Mucosa of descending colon (tissue), 3 donors: Measurements from ENCODE around the gene PBX3. TPM values are rescaled to one million over a fixed set of nuclear protein-coding genes. Genes with fewer than 3 reads are reported as not detected.

Experiments
- ATAC-seq: fragments of 200-7000 bp; cut with Tn5 transposase; one replicate; pipeline ENCODE4 v1.9.1; 2020; ENCODE audit warnings: mild to moderate bottlenecking, moderate library complexity
- DNase-seq, 3 donors: peaks; one replicate each; pipeline ENCODE4 v3.0.0-alpha.2; 2020
- H3K36me3 ChIP-seq: fragments of 200-600 bp; one replicate; pipeline ENCODE4 v1.8.0; 2021; ENCODE audit warnings: low read depth, mild to moderate bottlenecking
- H3K4me1 ChIP-seq: fragments of 200-600 bp; one replicate; pipeline ENCODE4 v1.8.0; 2021; ENCODE audit warnings: low read depth, mild to moderate bottlenecking
- H3K4me3 ChIP-seq: fragments of 200-600 bp; one replicate; pipeline ENCODE4 v1.8.0; 2021; ENCODE audit warnings: mild to moderate bottlenecking
- H3K9me3 ChIP-seq: fragments of 200-600 bp; one replicate; pipeline ENCODE4 v1.8.0; 2021; ENCODE audit warnings: mild to moderate bottlenecking
- CTCF ChIP-seq: fragments of 200-600 bp; IDR thresholded peaks from one replicate; pipeline ENCODE4 v1.8.0; 2022; ENCODE audit warnings: antibody characterized with exemption, mild to moderate bottlenecking
- intact Hi-C, 2 donors: fragments of 100-400 bp; cut with DNase I in 1 of 2; cut with micrococcal nuclease in 1 of 2; formaldehyde crosslinking; loops; one replicate each; pipeline versions ENCODE4 v1.11.0 to v1.11.1; 2022; cut with DNase I, micrococcal nuclease
- total RNA-seq, 3 donors: library from RNA; stranded (reverse); fragmentation: NEBNext Ultra II Directional in 2 of 3; extraction: Animal tissue kit (Norgen Biotek cat#: 25700) in 2 of 3; gene quantifications; one replicate each; pipeline versions ENCODE4 v1.2.1 to v1.2.4, GENCODE V29; 2021 to 2023
- donor health status: DM: no; HTN: no; CAD: no; lungs with moderate emphysema.
- donor health status: DM: no; HTN: no; CAD: no.
- donor health status: DM: no; HTN: yes; CAD: no.

The PBX3 gene
- total RNA-seq, 3 donors from 2014 or later: 11.7 to 71.7 (median 17.4) TPM

GRCh38 chr9:125924351-125924750, 177.2 kb downstream of the PBX3 start:
- DNase-seq: no peak
- H3K36me3 ChIP-seq: no peaks in the 10 kb centered on the region
- no peak for ATAC-seq
- no peak for TF ChIP-seq CTCF
- no peaks in the 10 kb centered on the region for H3K9me3 ChIP-seq
- no peaks in the 10 kb centered on the region for H3K4me1 ChIP-seq
- intact Hi-C loops: no loop called here
- no peak overlapping the region for H3K4me3 ChIP-seq

GRCh38 chr9:125926936-125927335, 179.8 kb downstream of the PBX3 start:
- no peak for TF ChIP-seq CTCF
- no peaks in the 10 kb centered on the region for H3K4me1 ChIP-seq
- H3K4me3 ChIP-seq: no peak overlapping the region
- H3K36me3 ChIP-seq: no peaks in the 10 kb centered on the region
- DNase-seq (no peak), ATAC-seq (no peak)
- H3K9me3 ChIP-seq: no peaks in the 10 kb centered on the region
- intact Hi-C loops: no loop called here

- no peak for DNase-seq
- Histone ChIP-seq H3K36me3 (no peaks in the 10 kb centered on the region), H3K4me3 (no peak overlapping the region), H3K4me1 (no peaks in the 10 kb centered on the region), H3K9me3 (no peaks in the 10 kb centered on the region)
- TF ChIP-seq CTCF: no peak
- ATAC-seq: no peak
- intact Hi-C loops: no loop called here
Observed at GRCh38 chr9:125929846-125930245, 182.7 kb downstream of the PBX3 start.

GRCh38 chr9:125931211-125931610, 184.0 kb downstream of the PBX3 start:
- H3K4me3 ChIP-seq: no peak overlapping the region
- no peaks in the 10 kb centered on the region for H3K36me3 ChIP-seq
- no peaks in the 10 kb centered on the region for H3K4me1 ChIP-seq
- intact Hi-C loops: no loop called here
- TF ChIP-seq CTCF: no peak
- no peaks in the 10 kb centered on the region for H3K9me3 ChIP-seq
- no peak for ATAC-seq
- no peak for DNase-seq

GRCh38 chr9:125932012-125932411, 184.8 kb downstream of the PBX3 start:
- Histone ChIP-seq H3K36me3 (no peaks in the 10 kb centered on the region), H3K4me1 (no peaks in the 10 kb centered on the region), H3K4me3 (no peak overlapping the region), H3K9me3 (no peaks in the 10 kb centered on the region)
- intact Hi-C loops: no loop called here
- no peak for TF ChIP-seq CTCF
- DNase-seq: peak in 1 of 3 donors; percentile 19
- peak; percentile 17 for ATAC-seq
